Liver (tissue), 9 donors: ENCODE measurements around the gene OOSP4B. TPM values are rescaled to one million over a fixed set of nuclear protein-coding genes. Genes with fewer than 3 reads are reported as not detected.

ENCODE experiments used
- DNase-seq: peaks from one replicate; pipeline ENCODE4 v3.0.0-alpha.2; 2017; ENCODE audit warnings: low spot score
- H3K27ac ChIP-seq, 2 donors: one replicate each; pipeline ENCODE4 v1.7.0; 2013; ENCODE audit warnings: inconsistent platforms in 2 of 2, low read length in 2 of 2, control low read depth in 1 of 2, low read depth in 1 of 2, mild to moderate bottlenecking in 1 of 2
- H3K27me3 ChIP-seq, 4 donors: one replicate each; pipeline versions ENCODE4 v1.6.1 to v1.7.0; 2013; ENCODE audit warnings: low read length in 3 of 4, inconsistent platforms in 1 of 4, mild to moderate bottlenecking in 1 of 4, moderate library complexity in 1 of 4; ENCODE audit not compliant: control insufficient read depth in 4 of 4, insufficient read depth in 4 of 4
- H3K36me3 ChIP-seq, 4 donors: one replicate each; pipeline versions ENCODE4 v1.6.1 to v1.7.0; 2013; ENCODE audit warnings: low read length in 3 of 4, mild to moderate bottlenecking in 3 of 4, low read depth in 1 of 4, moderate library complexity in 1 of 4; ENCODE audit not compliant: control insufficient read depth in 4 of 4, insufficient read depth in 3 of 4
- H3K4me1 ChIP-seq, 4 donors: one replicate each; pipeline versions ENCODE4 v1.6.1 to v1.7.0; 2013; ENCODE audit warnings: low read length in 3 of 4, mild to moderate bottlenecking in 3 of 4, moderate library complexity in 1 of 4; ENCODE audit not compliant: control insufficient read depth in 4 of 4, insufficient read depth in 4 of 4
- H3K4me3 ChIP-seq, 3 donors: one replicate each; pipeline versions ENCODE4 v1.6.1 to v1.7.0; 2013; ENCODE audit warnings: low read length in 3 of 3, control low read depth in 1 of 3, low read depth in 1 of 3, mild to moderate bottlenecking in 1 of 3
- H3K9ac ChIP-seq, 2 donors: one replicate each; pipeline ENCODE4 v1.7.0; 2013; ENCODE audit warnings: low read length in 2 of 2, mild to moderate bottlenecking in 2 of 2, moderate library complexity in 2 of 2, control low read depth in 1 of 2, low read depth in 1 of 2
- H3K9me3 ChIP-seq, 4 donors: one replicate each; pipeline versions ENCODE4 v1.6.1 to v1.7.0; 2013; ENCODE audit warnings: low read length in 3 of 4; ENCODE audit not compliant: control insufficient read depth in 4 of 4
- EGR1 ChIP-seq, 2 donors: IDR thresholded peaks; 2 replicates each; pipeline ENCODE4 v1.6.1; 2016 to 2018; ENCODE audit warnings: antibody characterized with exemption in 2 of 2, low read depth in 2 of 2
- GABPA ChIP-seq, 2 donors: IDR thresholded peaks in 1 of 2; conservative IDR thresholded peaks in 1 of 2; 2 replicates each; pipeline ENCODE4 v1.6.1; 2016; ENCODE audit warnings: antibody characterized with exemption in 2 of 2, mild to moderate bottlenecking in 1 of 2, moderate library complexity in 1 of 2
- HNF4A ChIP-seq, 2 donors: conservative IDR thresholded peaks; 2 replicates each; pipeline ENCODE4 v1.6.1; 2016; ENCODE audit warnings: antibody characterized with exemption in 2 of 2, mild to moderate bottlenecking in 2 of 2
- HNF4G ChIP-seq: IDR thresholded peaks from 2 replicates; pipeline ENCODE4 v1.6.1; 2016; ENCODE audit warnings: antibody characterized with exemption
- JUND ChIP-seq, 2 donors: IDR thresholded peaks; 2 replicates each; pipeline ENCODE4 v1.6.1; 2016; ENCODE audit warnings: antibody characterized with exemption in 2 of 2
- MAX ChIP-seq: IDR thresholded peaks from 2 replicates; pipeline ENCODE4 v1.6.1; 2016; ENCODE audit warnings: antibody characterized with exemption
- NR2F2 ChIP-seq: IDR thresholded peaks from 2 replicates; pipeline ENCODE4 v1.6.1; 2016; ENCODE audit warnings: antibody characterized with exemption
- RAD21 ChIP-seq, 2 donors: IDR thresholded peaks; 2 replicates each; pipeline ENCODE4 v1.6.1; 2016; ENCODE audit warnings: antibody characterized with exemption in 2 of 2, mild to moderate bottlenecking in 2 of 2
- RXRA ChIP-seq, 2 donors: IDR thresholded peaks; 2 replicates each; pipeline ENCODE4 v1.6.1; 2017 to 2018; ENCODE audit warnings: antibody characterized with exemption in 2 of 2, mild to moderate bottlenecking in 1 of 2
- SP1 ChIP-seq: IDR thresholded peaks from 2 replicates; pipeline ENCODE4 v1.6.1; 2018; ENCODE audit warnings: antibody characterized with exemption, mild to moderate bottlenecking
- TAF1 ChIP-seq: conservative IDR thresholded peaks from 2 replicates; pipeline ENCODE4 v1.6.1; 2016; ENCODE audit warnings: antibody characterized with exemption, mild to moderate bottlenecking
- WGBS: extraction: QIAGEN DNeasy Blood & Tissue Kit; methylation state at CpG from one replicate; pipeline ENCODE4 v1.1.7; 2013; 5-methylcytosine and 5-hydroxymethylcytosine counted together
- polyA plus RNA-seq, 2 donors: library from polyadenylated mRNA; stranded (reverse) in 1 of 2; unstranded in 1 of 2; fragments of 200-250 nt in 1 of 2; fragments of >200 nt in 1 of 2; fragmentation: Nextera tagmentation in 1 of 2; extraction: Ambion mirVana in 1 of 2; gene quantifications; one replicate each; pipeline versions ENCODE4 v1.2.1 to v1.2.3, GENCODE V29; 2013 to 2015
- total RNA-seq, 2 donors: library from RNA; depleted of rRNA; stranded (reverse); fragments of >200 nt; gene quantifications; one replicate each; pipeline ENCODE4 v1.2.3, GENCODE V29; 2014
- TF ChIP-seq, protein P1 (sequence below): IDR thresholded peaks from 2 replicates; pipeline ENCODE4 v1.6.1; 2016; ENCODE audit warnings: antibody characterized with exemption
- TF ChIP-seq, protein P2 (sequence below): IDR thresholded peaks from 2 replicates; pipeline ENCODE4 v1.6.1; 2016; ENCODE audit warnings: antibody characterized with exemption, mild to moderate bottlenecking
- TF ChIP-seq, protein P3 (sequence below): fragments of 150-350 bp; IDR thresholded peaks from 2 replicates; pipeline ENCODE4 v1.5.1; 2017; ENCODE audit warnings: improper control_type of control experiment, low read depth, low read length; ENCODE audit not compliant: missing input control
- donor health status: healthy.
- donor health status: healthy.
- donor health status: healthy.
- donor health status: healthy.
- donor health status: healthy.

The OOSP4B gene
- total and polyA plus RNA-seq, 4 donors: not detected

- no peak overlapping the region for H3K4me3 ChIP-seq
- no peaks in the 10 kb centered on the region for H3K27me3 ChIP-seq
- no peaks in the 10 kb centered on the region for H3K9me3 ChIP-seq
- WGBS: 64% methylated on average over 3 of the region's 3 CpGs
- DNase-seq: no peak
- no peak overlapping the region for H3K9ac ChIP-seq
- H3K4me1 ChIP-seq: no peaks in the 10 kb centered on the region
- TF ChIP-seq TAF1: no peak
- TF ChIP-seq, protein P1, sequence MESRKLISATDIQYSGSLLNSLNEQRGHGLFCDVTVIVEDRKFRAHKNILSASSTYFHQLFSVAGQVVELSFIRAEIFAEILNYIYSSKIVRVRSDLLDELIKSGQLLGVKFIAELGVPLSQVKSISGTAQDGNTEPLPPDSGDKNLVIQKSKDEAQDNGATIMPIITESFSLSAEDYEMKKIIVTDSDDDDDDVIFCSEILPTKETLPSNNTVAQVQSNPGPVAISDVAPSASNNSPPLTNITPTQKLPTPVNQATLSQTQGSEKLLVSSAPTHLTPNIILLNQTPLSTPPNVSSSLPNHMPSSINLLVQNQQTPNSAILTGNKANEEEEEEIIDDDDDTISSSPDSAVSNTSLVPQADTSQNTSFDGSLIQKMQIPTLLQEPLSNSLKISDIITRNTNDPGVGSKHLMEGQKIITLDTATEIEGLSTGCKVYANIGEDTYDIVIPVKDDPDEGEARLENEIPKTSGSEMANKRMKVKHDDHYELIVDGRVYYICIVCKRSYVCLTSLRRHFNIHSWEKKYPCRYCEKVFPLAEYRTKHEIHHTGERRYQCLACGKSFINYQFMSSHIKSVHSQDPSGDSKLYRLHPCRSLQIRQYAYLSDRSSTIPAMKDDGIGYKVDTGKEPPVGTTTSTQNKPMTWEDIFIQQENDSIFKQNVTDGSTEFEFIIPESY: no peak
- TF ChIP-seq, protein P2, sequence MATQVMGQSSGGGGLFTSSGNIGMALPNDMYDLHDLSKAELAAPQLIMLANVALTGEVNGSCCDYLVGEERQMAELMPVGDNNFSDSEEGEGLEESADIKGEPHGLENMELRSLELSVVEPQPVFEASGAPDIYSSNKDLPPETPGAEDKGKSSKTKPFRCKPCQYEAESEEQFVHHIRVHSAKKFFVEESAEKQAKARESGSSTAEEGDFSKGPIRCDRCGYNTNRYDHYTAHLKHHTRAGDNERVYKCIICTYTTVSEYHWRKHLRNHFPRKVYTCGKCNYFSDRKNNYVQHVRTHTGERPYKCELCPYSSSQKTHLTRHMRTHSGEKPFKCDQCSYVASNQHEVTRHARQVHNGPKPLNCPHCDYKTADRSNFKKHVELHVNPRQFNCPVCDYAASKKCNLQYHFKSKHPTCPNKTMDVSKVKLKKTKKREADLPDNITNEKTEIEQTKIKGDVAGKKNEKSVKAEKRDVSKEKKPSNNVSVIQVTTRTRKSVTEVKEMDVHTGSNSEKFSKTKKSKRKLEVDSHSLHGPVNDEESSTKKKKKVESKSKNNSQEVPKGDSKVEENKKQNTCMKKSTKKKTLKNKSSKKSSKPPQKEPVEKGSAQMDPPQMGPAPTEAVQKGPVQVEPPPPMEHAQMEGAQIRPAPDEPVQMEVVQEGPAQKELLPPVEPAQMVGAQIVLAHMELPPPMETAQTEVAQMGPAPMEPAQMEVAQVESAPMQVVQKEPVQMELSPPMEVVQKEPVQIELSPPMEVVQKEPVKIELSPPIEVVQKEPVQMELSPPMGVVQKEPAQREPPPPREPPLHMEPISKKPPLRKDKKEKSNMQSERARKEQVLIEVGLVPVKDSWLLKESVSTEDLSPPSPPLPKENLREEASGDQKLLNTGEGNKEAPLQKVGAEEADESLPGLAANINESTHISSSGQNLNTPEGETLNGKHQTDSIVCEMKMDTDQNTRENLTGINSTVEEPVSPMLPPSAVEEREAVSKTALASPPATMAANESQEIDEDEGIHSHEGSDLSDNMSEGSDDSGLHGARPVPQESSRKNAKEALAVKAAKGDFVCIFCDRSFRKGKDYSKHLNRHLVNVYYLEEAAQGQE: no peak
- no peak for TF ChIP-seq EGR1 (IDR thresholded peaks at IDR 0.05; ENCODE audit: low read depth in 2 of 2)
- no peak for TF ChIP-seq JUND (IDR thresholded peaks at IDR 0.05)
- no peak for TF ChIP-seq MAX
- TF ChIP-seq NR2F2: no peak
- TF ChIP-seq RAD21 (IDR thresholded peaks at IDR 0.05): no peak
- TF ChIP-seq, protein P3, sequence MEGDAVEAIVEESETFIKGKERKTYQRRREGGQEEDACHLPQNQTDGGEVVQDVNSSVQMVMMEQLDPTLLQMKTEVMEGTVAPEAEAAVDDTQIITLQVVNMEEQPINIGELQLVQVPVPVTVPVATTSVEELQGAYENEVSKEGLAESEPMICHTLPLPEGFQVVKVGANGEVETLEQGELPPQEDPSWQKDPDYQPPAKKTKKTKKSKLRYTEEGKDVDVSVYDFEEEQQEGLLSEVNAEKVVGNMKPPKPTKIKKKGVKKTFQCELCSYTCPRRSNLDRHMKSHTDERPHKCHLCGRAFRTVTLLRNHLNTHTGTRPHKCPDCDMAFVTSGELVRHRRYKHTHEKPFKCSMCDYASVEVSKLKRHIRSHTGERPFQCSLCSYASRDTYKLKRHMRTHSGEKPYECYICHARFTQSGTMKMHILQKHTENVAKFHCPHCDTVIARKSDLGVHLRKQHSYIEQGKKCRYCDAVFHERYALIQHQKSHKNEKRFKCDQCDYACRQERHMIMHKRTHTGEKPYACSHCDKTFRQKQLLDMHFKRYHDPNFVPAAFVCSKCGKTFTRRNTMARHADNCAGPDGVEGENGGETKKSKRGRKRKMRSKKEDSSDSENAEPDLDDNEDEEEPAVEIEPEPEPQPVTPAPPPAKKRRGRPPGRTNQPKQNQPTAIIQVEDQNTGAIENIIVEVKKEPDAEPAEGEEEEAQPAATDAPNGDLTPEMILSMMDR: no peak
- TF ChIP-seq HNF4G: no peak
- no peak for TF ChIP-seq HNF4A (conservative IDR thresholded peaks at IDR 0.05)
- TF ChIP-seq GABPA (IDR thresholded peaks at IDR 0.05 in 1 of 2, conservative IDR thresholded peaks at IDR 0.05 in 1 of 2): no peak
- TF ChIP-seq SP1: no peak
- no peak for TF ChIP-seq RXRA (IDR thresholded peaks at IDR 0.05)
- H3K27ac ChIP-seq: no peak overlapping the region
- no peaks in the 10 kb centered on the region for H3K36me3 ChIP-seq
These were observed 63.6 kb downstream of the OOSP4B start for GRCh38 chr11:60080535-60080934.

Other genes with a start within 250 kb of the OOSP4B start
- 10 to 100 TPM; 24.9 to 33.5 TPM for gene MRPL16, start 206.4 kb upstream of the OOSP4B start, total RNA-seq
- gene MRPL16, start 206.4 kb upstream of the OOSP4B start, polyA plus RNA-seq: 10 to 100 TPM; 45.7 to 54.9 TPM
- not detected for gene CBLIF, start 171.7 kb upstream of the OOSP4B start, total RNA-seq
- gene CBLIF, start 171.7 kb upstream of the OOSP4B start, polyA plus RNA-seq: not detected
- 1 to 10 TPM in 1 of 2 donors, under 1 TPM in 1; 0.08 to 4.7 TPM for gene TCN1, start 150.7 kb upstream of the OOSP4B start, total RNA-seq
- under 1 TPM in 1 of 2 donors, not detected in 1; 0.17 TPM for gene TCN1, start 150.7 kb upstream of the OOSP4B start, polyA plus RNA-seq
- not detected for gene OOSP3, start 138.4 kb upstream of the OOSP4B start, total RNA-seq
- not detected for gene OOSP3, start 138.4 kb upstream of the OOSP4B start, polyA plus RNA-seq
- gene OOSP1, start 78.7 kb upstream of the OOSP4B start, total RNA-seq: not detected
- not detected for gene OOSP1, start 78.7 kb upstream of the OOSP4B start, polyA plus RNA-seq
- gene OOSP4A, start 53.1 kb upstream of the OOSP4B start, total RNA-seq: not detected
- gene OOSP4A, start 53.1 kb upstream of the OOSP4B start, polyA plus RNA-seq: not detected
- gene OOSP2, start 23.2 kb downstream of the OOSP4B start, total RNA-seq: not detected
- gene OOSP2, start 23.2 kb downstream of the OOSP4B start, polyA plus RNA-seq: not detected
- 10 to 100 TPM in 1 of 2 donors, under 1 TPM in 1; 0.08 to 43.9 TPM for gene MS4A3, start 39.5 kb downstream of the OOSP4B start, total RNA-seq
- under 1 TPM; 0.22 to 0.25 TPM for gene MS4A3, start 39.5 kb downstream of the OOSP4B start, polyA plus RNA-seq
- gene MS4A2, start 71.5 kb downstream of the OOSP4B start, total RNA-seq: under 1 TPM; 0.08 to 0.37 TPM
- under 1 TPM in 1 of 2 donors, not detected in 1; 0.32 TPM for gene MS4A2, start 71.5 kb downstream of the OOSP4B start, polyA plus RNA-seq
- 100 to 1,000 TPM in 1 of 2 donors, 10 to 100 TPM in 1; 83.4 to 115 TPM for gene MS4A6A, start 165.9 kb downstream of the OOSP4B start, total RNA-seq
- gene MS4A6A, start 165.9 kb downstream of the OOSP4B start, polyA plus RNA-seq: 100 to 1,000 TPM in 1 of 2 donors, 10 to 100 TPM in 1; 64.6 to 117 TPM
- 1 to 10 TPM in 1 of 2 donors, under 1 TPM in 1; 0.23 to 2.1 TPM for gene MS4A4E, start 226.0 kb downstream of the OOSP4B start, total RNA-seq
- 1 to 10 TPM in 1 of 2 donors, under 1 TPM in 1; 0.35 to 1.2 TPM for gene MS4A4E, start 226.0 kb downstream of the OOSP4B start, polyA plus RNA-seq